CD4-positive, alpha-beta T cell treated with Interleukin-21 for 1 hour (primary cell): ENCODE data around the gene ACBD6.
A peak's percentile ranks its signal among the peaks of the same experiment; 100 is the strongest.

Experiments
- DNase-seq: peaks from one replicate; pipeline ENCODE4 v3.0.0-alpha.2; 2020

ACBD6 gene

DNA sequence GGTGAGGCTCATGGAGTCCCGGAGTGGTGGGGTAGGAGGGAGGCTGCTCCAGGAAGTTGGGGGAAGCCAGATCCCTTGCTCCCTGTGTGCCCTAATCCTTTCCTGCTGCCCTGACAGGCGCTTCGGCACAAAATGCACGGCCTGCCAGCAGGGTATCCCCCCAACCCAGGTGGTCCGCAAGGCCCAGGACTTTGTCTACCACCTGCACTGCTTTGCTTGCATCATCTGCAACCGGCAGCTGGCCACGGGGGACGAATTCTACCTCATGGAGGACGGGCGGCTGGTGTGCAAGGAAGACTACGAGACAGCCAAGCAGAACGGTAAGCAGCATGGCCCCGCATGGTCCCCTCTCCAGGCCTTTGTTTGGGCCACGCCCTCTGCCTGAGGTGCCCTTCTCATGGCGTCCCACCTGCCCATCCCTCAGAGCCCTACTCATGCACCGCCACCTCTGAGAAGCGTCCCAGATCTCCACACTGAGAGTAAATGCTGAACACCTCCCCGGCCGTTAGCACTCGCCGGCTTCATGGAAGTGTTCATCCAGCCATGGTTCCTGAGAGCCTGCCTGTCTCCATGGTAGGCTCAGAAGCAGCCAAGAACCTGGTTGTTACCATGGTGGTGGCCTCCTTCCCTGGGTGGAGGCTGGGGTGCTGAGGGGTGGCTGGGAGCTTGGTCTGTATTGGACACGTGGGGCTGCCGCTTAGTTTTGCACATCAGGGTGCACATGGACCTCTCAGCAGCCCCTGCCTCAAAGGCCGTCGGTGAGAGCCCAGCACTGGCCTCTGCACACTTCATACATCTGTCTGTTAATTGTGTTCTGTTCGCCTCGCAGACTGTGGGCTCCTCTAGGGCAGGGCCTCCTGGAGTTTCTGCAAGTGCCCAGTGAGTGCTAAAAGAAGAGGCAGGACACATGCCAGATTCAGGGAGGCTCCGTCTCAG lies 235.8 kb downstream of the ACBD6 start:
- no peak for DNase-seq

DNA sequence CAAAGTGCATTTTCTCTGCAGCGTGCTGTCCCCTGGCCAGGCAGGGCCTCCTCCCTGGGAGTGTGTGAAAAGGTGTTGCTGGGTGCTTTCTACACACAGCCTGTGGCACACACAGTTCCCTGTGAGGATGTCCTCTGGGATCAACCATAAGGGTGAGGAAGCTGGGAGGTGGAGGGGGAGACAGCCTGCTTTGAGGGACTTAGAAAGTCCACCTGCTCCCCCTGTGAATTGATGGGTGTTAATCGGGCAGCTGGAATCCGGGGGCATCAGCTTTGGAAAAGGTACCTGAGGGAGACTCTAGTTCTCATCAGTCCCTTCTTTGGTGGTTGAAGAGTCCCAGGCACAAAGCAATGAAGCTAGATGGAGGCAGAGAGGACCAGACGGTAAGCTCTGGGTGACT lies 236.5 kb downstream of the ACBD6 start:
- DNase-seq, result no peak

DNA sequence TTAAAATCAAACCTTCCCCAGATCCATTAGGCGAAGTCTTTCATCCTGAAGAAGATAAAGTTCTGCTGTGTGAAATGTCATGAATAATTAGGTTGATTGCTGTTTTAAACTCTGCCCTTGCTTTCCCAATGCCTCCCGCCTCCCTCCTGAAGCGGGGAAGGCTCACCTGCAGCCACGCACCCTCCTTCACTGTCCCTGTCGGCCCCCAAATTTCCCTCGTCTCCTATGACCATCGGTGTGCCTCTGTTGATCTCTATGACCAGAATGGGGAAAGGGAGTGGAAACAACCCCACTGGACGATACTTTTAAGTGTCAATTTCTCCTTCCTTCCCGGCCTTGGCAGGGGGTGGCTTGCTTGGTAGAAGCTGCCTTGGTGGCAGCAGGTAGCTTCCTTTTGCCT lies 237.2 kb downstream of the ACBD6 start:
- DNase-seq, result no peak

DNA sequence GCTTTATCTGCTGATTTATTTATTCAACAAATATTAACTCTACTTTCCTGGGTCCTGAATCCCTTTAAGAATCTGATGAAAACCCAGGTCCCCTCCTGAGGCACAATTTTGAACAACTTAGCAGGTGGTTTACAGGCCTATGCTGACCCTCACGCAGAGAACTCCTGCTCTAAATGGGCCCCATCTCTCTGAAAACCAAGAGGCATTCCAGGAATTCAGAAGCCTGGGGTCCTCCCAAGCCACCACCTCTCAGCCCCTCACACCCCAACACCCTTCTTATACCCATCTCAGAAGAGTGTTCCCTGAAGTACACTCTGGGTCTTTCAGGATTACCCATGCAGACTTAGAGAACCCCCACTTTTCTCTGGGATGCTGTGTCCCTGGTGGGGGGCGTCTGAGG lies 237.8 kb downstream of the ACBD6 start:
- DNase-seq, result no peak

DNA sequence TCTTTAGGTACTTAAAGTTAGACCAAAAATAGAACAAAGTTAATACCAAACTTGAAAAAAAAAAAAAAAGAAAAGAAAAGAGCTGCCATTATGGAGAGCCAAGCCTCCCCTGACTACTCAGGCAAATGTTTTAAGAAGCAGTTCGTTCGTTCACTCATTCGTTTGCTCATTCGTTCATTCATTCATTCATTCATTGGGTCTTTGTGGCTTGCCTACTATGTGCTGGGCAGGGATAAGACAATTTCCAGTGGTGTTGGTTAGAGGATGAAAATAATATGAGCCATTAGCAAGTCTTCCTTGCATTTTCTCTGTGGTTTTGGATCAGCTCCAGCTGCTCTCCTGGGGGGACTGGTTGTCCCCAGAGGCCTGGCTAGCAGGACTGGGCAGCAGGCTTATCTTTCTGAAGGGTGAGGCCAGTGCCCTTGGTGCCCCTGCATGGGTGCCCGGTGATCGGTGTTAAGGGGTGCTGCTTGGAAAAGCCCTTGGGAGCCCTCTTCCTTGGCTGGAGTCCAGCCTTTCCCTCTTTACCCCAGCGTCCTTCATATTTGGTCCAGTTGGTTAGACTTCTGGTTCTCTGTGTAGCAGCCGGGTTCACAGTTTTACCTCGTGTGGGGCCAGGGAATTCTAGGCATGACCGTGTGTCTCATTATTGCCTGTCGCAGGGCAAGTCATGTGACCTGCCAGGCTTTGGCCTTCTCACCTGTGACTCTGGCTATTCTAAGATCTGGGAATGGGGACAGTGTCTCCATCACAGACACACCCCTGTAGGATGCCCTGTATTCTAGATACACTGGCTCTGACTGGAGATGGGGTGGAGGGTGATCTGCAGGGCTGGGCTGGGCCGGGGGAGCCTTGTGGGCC lies 239.5 kb downstream of the ACBD6 start:
- DNase-seq, result no peak

- DNase-seq, result no peak
Measured at GRCh38 chr1:180261524-180262155, 240.7 kb downstream of the ACBD6 start.

- DNase-seq, result no peak
Measured at GRCh38 chr1:180261030-180261429, 241.3 kb downstream of the ACBD6 start.

DNA sequence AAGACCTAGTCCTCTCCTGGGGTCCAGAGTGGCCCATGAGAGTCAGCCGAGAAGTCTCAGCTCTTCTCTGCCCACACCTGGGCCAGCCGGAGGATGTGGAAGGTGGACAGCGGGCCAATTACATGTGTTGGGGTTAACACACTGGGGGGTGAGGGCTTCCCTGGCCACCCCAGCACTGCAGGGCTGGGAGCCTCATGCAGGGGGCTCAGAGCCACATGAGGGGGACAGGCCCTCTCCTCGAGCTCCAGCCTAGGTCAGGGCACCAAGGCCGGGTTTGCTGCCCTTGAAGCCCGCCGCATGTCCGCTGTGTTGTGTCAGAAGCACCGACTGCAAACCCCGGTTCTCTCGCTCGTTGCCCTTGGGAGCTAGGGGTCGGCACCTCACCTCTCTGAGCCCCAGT lies 241.8 kb downstream of the ACBD6 start:
- no peak for DNase-seq

GRCh38 chr1:180259431-180260338 lies 242.7 kb downstream of the ACBD6 start:
- DNase-seq, result no peak

- no peak for DNase-seq
Measured at GRCh38 chr1:180258935-180259334, 243.4 kb downstream of the ACBD6 start.

DNA sequence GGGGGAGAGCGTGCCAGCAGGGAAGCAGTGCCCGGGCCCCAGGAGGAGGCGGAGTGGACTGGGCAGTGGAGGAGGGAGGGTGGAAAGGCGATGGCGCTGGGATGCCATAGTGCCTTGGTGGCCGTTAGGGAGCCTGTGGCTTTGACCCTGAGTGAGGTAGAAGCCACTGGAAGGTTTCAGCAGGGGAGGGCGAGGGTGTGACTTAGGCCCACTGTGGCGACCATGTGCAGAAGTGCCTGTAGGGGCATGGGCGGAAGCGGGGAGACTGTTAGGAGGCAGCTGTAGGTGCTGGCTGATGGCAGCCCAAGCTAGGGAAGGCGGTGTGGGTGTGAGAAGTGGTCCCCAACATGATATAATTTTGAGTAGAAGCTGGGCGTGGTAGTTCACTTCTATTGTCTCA lies 244.1 kb downstream of the ACBD6 start:
- no peak for DNase-seq

- no peak for DNase-seq
Measured at GRCh38 chr1:180257486-180257885, 244.9 kb downstream of the ACBD6 start.

GRCh38 chr1:180257028-180257386 lies 245.4 kb downstream of the ACBD6 start:
- no peak for DNase-seq

DNA sequence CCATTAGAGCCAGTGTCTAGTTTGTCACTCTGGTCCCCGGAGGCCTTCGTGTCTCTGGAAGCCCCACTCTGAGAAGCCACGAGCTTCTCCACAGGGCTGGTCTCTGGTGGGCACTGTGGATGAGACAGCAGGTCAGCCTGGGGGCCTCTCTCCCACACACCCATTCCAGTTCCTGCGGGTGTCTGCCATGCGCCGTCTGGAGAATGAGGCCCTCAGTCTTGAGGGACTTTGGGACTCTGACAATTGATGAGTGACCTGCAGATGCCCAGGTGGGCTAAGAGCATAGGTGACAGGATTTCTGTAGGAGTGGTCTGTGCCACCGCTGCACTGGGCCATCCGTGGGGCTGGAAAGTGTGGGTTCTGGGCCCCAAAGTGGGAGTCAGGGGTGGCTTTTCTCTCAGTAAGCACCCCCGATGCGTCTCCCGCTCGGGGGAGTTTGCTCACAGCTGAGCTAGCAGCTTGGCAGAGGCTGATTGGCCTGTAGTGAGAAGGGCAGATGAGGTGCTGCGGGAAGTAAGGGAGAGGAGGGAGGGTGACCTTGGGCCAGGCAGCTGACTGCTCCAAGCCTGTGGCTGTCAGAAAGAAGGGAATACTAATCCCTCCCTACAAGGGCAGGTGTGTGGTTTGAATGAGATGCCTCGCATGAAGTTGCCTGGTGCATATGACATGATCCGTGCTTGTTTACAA lies 245.9 kb downstream of the ACBD6 start:
- no peak for DNase-seq

- no peak for DNase-seq
Measured at GRCh38 chr1:180255536-180256340, 246.6 kb downstream of the ACBD6 start.

- no peak for DNase-seq
Measured at GRCh38 chr1:180254854-180255253, 247.5 kb downstream of the ACBD6 start.

GRCh38 chr1:180254496-180254819 lies 247.9 kb downstream of the ACBD6 start:
- DNase-seq, result no peak

DNA sequence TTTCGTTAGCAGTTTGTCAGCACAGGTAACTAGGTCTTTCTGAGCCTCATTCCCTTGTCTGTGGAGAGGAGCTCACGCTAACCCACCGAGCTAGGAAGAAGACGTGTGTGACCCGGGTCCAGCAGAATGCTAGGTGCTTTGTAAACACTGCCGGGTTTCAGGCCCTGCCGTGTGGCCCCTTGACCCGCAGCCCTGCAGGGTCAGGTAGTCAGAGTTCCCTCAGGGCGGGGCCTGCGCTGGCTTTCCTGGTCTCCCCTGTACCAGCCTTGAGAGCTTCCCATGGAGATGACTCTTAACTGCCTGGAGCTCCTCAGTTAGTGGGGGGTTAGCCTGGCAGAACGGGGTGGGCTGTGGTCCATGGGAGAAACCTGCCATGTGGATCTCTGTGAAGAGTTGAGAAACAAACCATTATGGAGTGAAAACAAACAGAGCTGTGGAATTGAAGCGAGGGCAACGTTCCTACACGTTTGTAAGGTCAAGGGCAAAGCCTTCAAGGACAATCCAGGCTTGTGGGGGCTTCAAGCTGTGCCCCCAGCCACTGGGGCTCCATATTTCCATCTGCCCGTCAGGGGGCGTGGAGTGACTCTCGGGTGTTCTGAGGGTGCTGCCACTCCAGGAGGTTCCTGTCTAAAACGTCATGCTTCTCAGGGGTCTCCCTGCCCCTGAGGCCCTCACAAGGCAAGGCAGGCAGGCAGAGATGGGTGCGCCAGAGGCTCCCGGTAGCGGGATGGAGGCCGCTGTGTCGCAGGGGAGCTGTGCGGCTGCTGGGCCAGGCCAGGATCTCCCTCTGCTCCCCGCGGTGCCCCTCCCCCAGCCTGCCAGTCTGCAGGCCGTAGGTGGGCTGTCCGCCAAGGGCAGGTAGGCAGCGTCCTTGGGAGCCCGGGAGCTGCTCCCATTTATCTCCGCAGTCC lies 248.5 kb downstream of the ACBD6 start:
- no peak for DNase-seq

DNA sequence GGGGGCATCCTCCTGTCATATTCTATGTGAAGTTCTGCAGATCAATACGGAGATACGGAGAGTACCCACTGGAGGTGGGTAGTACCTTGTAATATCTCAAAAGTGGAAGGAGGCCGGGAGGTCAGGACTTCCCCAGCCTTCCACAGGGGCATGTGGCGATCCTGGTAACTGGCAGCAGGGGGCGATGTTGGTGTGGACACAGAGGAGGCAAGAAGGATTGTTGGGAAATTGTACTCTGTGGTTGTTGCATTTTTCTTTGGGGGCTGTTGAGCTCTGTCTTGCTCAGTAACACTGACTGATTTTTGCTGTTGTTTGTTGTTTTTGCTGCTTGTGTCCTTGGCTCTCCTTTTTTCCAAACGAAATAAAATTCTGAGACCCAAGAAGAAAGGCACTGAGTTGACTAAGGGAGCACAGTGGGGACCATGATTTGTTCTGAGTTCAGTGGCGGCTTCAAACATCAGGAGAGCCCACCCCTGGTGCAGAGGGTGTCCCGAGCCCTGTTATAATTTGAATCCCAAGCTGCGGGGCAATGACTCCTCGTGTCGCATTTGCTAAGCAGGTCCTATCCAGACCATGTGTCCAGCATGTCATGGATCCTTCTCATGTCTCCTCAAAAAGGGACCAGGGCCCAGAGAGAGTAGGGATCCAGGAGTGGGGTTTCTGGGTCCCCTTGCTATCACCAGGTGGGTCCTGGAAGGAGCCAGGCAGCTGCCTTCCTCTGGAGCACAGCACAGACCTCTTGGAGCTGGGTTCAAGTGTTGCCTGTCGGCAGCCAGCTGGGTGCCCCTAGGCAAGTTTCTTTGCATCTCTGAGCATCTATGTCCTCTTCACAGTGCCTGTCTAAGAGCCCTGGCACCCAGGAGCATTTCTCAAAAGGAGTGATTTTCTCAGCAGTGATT lies 249.5 kb downstream of the ACBD6 start:
- DNase-seq, result peak; percentile 71
